Inferior parietal cortex (tissue), 1 donor: Measurements from ENCODE around the gene SH3GLB2.
A peak's percentile ranks its signal among the peaks of the same experiment; 100 is the strongest.
"Not testable (repeated sequence)": the region's sequence is repeated elsewhere in the genome, so short reads cannot be mapped to it uniquely, and the experiment has no call there.

Source experiments
- DNase-seq: peaks from one replicate; pipeline ENCODE4 v3.0.0-alpha.2; 2016; ENCODE audit errors: extremely low spot score

Gene SH3GLB2

DNA sequence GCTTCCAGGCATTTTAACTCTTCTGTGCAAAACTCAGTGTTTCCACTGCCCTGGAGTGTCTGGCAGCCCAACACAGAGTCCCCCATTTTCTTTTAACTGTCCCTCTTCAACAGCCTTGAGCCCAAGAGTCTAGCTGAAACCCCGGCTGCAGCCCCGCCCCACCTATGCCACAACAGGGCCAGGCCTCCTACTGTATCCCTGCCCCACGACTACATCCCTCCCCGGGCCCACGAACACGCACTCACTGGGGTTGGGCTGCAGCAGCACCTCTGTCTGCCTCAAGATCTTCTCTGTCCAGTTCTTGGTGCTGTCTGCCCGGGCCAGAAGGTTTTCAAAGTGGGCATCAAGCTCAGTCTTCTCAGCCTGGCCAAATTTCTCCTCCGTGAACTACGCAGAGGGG lies 6.1 kb downstream of the SH3GLB2 start:
- DNase-seq, result no peak

DNA sequence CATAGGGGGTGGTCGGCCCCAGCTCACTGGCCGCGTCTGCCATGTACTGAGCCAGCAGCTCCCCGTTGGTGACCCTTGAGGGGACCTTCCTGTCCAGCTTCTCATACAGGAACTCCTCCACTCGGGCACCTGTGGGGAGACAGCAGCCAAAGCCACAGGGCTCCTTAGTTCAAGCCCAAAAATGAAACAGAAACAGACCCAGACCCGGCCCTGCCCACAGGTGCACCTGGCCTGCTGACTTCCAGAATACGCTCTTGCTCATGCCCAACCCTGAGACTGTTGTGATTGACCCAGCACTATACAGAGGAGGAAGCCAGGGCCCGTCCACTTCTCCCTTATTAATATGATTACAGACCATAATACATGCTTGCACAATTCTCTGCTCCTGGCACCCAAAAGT lies 7.0 kb downstream of the SH3GLB2 start:
- no peak for DNase-seq

DNA sequence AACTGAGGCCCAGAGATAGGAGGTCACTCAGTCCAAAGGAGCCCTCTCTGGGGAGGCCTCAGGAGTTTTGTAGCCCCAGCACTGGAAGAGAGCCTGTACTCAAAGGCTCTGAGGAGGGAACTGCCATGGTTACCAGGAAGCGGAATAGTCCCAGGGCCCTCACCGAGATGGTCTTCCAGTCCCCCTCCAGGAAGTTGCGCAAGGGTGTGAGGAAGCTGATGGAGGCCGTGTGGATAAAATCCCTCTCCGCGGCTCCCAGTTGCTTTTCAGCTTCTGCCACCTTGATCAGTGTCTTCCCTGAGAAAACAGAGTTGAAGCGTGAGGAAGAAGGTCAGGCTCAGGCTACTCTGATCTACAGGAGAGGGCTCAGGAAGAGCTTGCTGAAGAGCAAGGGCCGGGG lies 13.5 kb downstream of the SH3GLB2 start:
- no peak for DNase-seq

DNA sequence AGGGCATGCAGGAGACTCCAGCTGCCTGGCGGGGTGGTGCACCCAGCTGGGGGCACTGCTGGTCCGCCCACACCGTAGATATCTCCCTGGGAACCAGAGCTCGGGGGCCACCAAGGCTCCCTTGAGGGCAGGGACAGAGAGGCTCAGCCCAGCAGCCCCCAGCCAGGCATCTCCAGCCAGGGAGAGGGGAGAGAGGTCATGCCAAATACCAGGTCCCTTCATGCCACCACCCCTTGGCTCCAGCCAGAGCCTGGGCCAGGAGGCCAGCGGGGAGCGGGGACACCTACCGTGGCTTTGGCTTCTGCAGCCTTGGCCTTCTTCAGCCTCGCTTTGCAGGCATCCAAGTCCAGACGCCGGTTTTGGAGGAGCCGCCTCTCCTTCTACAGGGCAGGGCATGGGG lies 14.0 kb downstream of the SH3GLB2 start:
- no peak for DNase-seq

DNA sequence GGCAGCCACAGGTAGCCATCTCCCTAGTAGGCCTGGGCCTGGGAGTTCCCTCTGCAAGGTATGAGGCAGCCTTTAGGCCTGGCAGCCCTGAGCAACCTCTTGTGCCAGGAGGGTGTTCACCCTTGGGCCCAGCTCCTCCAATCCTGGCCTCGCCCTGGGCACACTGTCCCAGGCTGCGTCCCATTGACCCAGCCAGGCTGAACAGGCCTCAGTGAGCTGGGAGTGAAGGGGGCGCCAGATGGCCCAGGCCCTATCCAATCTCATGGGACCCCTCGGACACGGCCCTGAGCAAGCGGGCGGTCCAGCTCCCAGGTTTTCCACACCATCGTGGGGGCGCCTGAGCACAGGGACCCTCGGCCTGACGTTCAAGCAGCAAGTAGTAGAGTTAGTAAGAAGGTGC lies 14.5 kb downstream of the SH3GLB2 start:
- no peak for DNase-seq

DNA sequence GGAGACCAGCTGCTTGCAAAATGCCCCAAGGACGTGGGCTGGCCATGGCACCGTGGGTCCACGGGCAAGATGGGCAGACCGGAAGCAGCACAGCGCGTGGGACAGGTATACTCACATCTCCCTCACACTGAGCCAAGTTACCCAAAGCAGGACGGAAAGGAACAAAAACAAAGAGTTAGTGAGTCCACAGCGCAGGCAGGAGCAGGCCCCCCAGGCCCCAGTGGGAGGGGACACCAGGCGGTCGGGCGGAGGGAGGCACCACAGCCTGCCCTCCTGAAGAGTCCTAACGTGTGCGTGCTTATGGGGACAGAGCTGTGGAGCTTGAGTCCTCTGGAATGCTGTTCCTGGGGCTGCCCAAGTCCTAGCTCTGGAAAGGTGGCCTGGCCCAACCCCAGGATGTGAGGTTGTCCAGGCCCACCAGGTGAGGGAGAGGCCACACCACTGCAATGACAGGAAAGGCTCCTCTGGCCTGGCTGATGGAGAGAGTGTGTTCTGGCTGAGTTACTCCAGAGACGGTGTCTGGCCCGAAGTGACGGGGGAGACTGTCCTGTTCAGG lies 15.2 kb downstream of the SH3GLB2 start:
- no peak for DNase-seq

DNA sequence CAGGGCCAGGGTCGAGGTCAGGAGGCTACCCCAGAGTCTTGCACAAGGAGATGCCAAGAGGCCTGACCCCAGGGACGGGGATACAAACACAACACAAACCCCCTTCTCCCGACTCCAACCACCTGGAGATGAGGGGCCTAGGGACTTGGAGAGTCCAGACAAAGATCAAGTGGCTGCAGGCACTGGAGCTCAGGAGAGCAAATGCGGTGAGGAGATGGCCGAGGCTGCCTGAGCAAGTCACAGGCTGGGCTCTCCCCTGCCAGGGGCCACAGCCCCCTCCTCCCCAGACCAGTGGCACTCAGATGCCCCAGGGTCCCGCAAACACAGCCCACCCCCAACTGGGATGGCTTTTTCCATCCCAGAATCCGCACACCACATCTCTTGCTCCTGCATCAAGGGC lies 15.8 kb downstream of the SH3GLB2 start:
- no peak for DNase-seq

DNA sequence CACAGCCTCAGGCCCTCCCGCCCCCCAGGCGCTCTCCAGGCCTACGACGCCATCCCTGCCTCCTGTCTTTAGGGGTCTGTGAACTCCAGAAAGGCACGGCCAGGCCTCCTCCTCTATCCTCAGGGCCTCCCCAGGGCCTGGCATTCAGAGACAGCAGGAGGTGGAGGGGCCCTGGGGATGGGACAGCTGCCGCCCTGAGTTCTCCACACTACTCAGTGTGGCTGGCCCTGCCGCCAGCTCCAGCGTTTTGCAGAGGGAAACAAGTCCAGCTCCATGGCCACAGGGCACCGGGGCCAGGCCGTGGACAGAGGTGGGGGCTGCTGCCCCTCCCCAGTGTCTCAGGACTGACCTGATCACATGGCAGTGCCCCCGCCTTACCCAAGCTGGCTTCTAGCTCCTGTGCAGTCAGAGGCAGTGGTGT lies 16.4 kb downstream of the SH3GLB2 start:
- DNase-seq, result no peak

DNA sequence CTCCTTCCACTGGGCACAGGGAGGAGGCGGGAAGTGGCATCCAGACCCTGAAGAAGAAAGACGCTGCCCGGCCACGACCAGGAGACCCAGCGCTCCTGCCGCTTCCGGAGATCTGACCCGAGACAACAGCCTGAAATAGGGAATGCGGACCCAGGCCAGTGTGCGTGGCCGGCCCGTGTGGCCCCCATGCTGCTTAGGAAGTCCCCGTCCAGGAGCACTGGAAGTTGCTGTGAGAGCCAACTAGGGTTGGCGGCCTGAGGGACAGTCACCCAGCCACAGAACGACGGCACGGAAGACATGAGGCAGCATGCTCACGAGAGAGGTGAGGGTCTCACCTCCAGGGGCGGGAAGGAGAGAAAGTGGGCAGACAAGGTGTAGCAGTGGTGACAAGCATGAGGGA lies 17.0 kb downstream of the SH3GLB2 start:
- DNase-seq, result no peak

DNA sequence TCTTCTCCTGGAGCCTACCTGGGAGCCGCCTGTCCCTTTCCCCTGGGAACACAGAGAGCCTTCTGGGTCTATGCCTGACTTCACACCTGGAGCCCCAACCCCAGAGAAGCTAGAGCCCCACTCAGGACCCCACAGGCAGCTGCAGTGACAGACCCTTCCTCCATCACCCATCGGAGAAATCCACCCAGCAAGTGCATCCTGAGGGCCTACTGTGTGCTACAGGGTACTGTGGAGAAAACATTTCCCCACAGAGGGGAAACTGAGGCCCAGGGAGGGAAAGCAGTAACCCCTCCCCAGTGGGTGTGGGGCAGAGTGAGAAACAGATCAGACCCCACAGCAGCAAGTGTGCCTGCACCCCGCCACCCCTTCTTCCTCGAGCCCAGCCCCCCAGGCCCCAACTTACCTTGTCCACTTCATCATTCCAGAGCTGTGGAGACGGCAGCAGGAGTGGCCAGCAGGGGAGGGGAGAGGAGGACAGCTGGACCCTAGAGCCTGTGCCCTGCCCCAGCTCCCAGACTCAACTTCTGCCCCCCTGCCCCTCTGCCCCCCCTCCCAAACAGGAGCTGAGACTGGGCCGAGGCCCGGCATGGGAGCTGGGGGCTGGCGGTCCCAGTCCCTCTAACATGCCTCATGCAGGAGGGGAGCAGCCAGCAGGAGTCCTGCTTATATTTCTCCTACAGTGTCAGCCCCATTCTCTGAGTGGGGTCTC lies 17.7 kb downstream of the SH3GLB2 start:
- DNase-seq, result no peak

DNA sequence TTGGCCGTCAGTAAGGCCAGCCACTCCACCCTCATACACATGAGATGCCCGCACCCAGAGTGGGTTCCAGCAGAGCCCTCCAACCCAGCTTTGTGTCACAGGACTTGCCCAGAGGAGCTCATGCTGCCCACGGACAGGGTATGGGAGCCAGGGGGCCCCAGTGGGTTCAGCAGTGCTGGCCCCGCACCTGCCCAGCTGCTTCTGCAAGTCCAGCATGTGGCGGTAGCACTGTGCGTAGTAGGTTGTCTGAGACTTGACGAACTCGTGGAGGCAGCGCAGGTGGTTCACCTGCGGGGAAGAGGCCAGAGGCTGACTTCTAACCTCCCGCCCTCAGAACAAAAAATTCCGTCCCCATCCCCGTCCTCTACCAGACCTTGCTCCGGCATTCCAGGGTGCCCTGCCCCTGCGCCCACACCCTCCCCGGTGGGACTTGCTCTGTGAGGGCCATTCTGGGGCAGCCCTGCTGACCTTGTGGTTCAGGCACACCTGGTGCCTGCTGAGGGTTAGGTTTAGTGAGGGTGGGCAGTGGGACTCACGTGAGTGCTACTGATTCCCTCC lies 18.5 kb downstream of the SH3GLB2 start:
- DNase-seq, result no peak

DNA sequence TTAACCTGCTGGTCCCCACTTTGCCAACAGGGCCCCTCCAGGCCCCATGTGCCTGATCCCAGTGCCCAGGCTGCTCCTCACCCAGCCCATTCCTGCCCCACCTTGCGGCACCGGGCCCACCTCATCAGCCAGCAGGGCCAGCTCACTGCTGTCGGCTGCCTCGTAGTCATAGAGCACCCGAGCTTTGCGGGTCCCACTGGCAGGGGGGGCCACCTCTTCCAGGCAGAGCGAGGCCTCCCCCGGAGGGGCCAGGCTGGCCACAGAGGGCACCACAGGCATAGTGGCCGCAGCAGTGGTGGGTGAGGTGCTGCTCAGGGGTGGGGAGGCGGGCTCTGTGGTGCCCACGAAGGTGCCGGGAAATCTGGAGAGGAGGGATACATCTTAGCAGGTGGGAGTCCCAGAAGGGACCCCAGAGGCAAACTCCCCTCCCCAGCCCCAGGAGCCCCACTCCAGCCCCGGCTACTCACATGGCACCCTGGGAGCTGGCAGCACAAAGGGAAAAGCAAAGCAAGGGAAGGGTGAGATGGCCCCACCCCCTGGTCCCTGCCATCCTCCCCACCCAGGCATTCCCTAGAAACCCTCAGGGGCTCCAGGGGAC lies 19.0 kb downstream of the SH3GLB2 start:
- no peak for DNase-seq

DNA sequence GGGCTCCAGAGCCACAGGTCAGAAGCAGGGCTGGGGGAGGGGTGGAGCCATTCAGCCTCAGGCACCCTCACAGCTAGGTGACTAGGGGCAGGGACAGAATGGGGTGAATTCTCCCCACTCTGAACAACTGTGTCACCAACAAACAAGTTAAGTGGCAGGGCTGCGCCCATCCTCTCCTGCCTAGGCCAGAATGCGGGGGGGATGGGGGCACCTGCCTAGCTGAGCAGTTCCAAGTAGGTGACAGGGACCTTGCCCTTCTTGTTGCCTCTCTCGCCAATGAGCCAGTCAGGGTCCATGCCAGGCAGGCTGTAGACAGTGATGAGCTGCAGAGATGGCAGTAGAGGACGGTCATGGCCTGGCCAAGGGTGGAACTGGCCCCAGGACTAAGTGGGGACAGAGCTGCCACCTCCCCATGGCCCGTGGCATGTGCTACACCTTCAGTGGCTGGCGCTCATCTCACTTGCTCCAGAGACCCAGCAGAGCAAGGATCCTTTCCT lies 19.6 kb downstream of the SH3GLB2 start:
- no peak for DNase-seq

DNA sequence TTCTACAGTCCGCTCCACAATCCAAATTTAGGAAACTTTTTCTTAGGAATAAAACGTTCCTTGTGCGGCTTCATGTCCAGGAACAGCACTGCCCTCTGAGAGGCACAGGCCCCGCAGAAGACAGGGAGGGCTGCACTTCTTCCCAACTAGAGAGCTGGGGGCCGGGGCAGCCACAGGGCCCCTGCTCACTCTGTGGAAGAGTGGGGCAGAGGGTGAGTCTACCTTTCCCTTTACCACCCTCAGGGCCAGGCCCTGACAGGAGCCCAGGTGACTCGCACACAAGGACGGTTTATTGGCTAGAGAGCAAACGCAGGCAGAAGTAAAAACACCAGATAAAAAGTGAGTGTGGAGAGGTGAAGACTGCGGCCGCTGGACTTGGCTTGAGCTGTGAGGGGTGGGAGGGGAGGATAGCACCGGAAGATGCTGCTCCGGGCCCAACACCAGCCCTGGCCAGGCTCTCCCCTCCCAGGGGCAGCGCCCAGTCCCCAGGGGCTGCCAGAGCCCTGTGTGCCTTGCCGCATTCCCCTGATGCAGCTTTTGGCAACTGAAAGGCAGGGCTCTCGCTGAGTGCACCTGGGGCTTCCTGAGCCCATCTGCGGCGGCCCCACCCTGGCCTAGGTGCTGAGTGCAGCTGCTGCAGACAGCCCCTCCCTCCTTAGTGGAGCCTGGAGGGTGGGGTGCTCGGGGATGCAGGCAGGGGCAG lies 20.2 kb downstream of the SH3GLB2 start:
- DNase-seq, result no peak

DNA sequence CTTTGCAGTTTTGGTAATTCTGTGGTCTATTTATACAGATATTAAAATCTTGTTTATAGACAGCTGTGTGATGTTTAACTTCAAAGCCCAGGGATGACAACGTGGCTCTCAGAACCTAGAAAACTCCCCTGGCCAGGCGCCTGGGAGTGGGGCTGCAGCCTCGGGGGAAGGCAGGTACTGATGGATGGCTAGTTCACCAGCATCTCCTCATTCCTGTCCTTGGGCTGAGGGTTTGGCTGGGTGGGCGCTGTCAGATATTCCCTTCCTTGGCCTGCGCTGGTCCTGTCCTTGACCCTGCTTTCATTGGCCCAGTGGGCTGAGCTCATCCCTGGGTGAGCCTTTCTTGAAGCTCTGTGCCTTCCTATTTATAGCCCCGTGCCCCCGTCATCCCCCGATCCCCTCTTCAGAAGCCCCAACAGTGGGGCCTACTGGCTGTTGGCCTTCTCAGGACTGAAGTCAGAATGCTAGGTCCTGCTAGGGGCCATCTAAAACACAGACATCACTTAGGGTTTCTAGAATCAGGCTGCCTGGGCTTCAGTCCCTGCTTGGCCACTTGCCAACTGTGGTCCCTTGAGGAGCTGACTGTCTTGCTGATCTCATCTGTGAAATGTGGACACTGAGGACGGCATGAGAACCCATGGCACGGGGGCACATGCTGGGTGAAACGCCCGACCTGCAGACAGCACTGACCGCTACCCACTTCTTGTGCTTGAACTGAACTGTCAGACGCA lies 20.9 kb downstream of the SH3GLB2 start:
- no peak for DNase-seq

DNA sequence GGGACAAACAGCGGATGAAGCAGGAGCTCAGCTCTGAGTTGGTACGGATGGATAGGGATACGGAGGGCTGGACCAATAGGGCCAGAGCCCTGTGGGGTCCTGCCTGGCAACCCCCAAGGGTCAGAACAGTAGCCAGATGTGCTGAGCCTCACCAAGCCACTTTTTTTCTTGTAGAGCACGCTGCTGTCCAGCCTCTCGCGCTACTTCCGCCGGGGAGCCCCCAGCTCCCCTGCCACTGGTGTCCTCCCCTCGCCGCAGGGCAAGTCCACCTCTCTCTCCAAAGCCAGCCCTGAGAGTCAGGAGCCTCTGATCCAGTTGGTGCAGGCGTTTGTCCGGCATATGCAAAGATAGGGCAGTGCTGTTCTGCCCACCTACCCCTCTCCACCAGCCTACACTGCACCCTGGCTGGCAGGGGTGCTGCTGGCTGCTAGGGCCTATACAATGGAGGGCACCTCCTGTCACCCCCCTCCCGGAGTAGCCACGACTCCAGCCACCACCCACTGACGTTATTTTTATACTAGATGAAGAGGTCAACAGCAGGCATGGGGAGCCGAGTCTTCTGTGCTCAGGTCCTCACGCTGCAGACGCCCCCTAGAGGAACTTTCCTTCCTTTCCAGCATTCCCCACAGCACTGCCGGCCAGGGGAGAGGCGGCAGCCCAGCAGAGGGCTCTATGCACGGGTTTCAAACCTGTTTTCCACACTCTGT lies 21.6 kb downstream of the SH3GLB2 start:
- DNase-seq, result peak; percentile 90

DNA sequence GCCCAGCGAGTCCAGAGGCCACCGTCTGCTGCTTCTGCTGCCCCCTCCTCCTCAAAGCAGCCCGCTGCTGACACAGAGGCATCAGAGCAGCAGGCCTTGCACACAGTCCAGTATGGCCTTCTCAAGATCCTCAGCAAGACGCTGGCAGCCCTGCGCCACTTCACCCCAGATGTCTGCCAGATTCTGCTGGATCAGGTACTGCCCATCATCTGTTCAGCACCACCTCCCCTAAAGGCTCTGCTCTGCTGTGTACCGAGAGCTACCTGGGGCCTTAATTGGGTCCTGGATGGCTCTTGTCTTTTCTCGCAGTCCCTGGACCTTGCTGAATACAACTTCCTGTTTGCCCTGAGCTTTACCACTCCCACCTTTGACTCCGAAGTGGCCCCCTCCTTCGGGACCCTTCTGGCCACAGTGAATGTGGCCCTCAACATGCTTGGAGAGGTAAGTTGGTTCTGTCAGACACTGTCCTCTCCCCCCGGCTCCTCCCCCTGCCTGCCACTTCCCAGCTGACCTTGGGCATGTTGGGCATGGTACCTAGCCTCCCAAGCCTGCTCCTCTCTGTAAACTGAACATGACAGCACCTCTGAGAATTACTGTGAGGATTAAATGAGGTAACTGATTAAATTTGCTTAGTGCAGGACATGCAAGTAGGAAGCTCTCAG lies 22.7 kb downstream of the SH3GLB2 start:
- no peak for DNase-seq

DNA sequence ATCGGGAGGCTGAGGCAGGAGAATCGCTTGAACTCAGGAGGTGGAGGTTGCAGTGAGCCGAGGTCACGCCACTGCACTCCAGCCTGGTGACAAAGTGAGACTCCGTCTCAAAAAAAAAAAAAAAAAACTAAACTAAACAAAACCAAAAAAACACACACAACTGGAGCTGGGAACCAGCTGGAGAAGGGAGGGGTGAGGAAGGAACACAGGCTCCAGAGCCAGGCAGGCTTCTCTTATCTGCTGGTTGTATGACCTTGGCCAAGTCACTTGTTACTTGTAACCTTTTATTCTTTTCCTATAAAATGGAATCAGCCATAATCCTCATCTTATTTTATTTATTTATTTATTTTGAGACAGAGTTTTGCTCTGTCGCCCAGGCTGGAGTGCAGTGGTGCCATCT lies 24.0 kb downstream of the SH3GLB2 start:
- DNase-seq, result not testable (repeated sequence)

DNA sequence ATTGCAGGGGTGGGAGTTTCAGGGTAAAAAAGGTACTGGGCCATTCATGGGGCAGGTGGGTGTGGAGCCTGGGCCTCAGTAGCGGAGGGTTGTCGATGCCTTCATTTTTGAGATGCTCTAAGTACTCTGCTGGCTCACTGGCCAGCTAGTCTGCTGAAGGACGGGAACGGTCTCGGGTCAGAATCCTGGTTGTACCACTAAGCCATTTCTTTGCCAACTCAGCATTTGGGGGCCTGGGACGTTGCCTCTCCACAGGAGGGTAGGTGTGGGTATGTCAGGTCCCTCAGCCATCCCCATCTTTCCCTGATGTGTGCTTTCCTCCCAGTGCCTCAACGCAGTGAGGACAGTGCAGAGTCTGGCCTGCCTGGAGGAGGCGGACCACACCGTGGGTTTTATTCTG lies 25.1 kb downstream of the SH3GLB2 start:
- DNase-seq, result no peak

DNA sequence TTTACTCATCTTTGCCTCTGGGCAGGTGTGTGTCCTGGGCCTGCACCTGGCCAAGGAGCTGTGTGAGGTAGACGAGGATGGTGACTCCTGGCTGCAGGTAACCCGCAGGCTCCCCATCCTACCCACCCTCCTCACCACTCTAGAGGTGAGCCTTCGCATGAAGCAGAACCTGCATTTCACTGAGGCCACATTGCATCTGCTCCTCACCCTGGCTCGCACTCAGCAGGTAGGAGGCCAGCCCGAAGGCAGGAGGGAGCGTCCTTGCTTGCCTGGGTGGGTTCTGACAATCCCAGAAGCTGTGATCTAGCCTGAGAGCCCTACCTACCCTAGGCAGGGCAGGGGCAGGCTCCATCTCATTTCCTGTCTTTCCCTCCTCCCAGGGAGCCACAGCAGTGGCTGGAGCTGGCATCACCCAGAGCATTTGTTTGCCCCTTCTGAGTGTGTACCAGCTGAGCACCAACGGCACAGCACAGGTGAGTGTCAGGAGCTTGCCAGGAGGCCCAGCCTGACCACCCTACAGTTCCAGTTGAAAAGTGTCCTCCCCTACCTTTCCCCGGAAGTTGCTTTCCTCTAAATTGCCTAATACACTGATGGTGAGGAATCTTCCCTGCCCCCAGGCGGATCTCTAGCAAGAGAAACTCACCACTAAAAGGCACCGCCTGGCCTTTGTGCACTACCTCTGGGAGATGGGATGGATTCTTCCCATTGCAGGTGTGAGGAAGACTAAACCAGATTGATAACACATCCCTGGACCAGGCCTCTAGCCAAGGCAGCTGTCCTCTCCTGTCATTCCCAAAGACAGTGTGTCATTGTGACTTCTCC lies 26.4 kb downstream of the SH3GLB2 start:
- no peak for DNase-seq
